Erythroblast (primary cell): ENCODE measurements around the gene RAB11FIP3.

ENCODE experiments used
- GATA1 ChIP-seq: IDR thresholded peaks from 2 replicates; pipeline ENCODE4 v1.6.1; 2011; ENCODE audit warnings: low read depth, mild to moderate bottlenecking, control low read depth, low read length, moderate library complexity
- POLR2A ChIP-seq: IDR thresholded peaks from 2 replicates; pipeline ENCODE4 v1.6.1; 2011; ENCODE audit warnings: mild to moderate bottlenecking, low read length

DNA sequence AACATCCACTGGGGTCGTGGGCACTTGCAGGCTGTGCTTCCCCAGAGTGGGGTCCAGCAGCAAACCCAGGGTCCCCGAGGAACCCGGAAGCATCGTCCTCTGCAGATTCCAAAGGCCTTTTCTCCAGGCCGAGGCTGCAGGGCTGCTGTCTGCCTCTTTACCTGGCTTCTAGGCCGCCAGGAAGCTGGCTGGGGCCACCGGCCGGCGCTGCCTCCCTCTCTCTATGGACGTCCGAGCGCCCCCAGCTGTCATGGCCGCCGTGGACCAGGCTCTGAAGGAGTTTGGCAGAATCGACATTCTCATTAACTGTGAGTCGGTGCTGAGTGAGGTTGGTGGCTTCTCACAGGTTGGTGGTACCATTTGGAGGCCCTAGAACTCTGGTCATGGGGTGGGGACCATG, 18.2 kb upstream of the RAB11FIP3 start:
- no peak for TF ChIP-seq POLR2A
- no peak for TF ChIP-seq GATA1
